ENCODE measurements around the gene ROBO2. TPM values are rescaled to one million over a fixed set of nuclear protein-coding genes. Genes with fewer than 3 reads are reported as not detected.

The ROBO2 gene
- total RNA-seq, 6 donors from 2014 or later, result 12.0 to 29.1 (median 14.0) TPM

DNA sequence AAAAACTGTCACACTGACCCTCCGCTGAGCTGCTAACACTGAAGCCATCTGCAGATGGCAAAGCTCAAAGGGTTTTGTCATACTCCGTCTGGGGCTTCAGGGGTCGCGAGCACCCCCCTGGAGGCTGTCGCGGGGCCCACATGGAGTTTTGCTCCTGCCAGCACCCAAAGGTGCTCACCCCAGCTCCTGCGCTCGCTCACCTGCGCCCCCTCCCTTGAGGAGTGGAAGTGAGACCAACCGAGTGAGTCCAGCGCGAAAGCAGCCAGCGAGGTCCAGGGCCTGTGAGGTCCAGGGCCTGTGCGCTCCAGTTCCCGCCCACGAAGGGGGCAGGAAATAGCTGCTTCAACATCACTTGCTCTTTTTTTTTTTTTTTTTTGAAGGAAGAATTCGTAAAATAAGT lies 208.5 kb downstream of the ROBO2 start:
- ATAC-seq (ENCODE audit: low FRiP score in 2 of 2), result no peak
- H3K27ac ChIP-seq, result no peak overlapping the region
- TF ChIP-seq POLR2AphosphoS5 (IDR thresholded peaks at IDR 0.05) (no peak), EP300 (IDR thresholded peaks at IDR 0.05) (no peak), POLR2A (IDR thresholded peaks at IDR 0.05) (no peak)
- TF ChIP-seq, protein P1, sequence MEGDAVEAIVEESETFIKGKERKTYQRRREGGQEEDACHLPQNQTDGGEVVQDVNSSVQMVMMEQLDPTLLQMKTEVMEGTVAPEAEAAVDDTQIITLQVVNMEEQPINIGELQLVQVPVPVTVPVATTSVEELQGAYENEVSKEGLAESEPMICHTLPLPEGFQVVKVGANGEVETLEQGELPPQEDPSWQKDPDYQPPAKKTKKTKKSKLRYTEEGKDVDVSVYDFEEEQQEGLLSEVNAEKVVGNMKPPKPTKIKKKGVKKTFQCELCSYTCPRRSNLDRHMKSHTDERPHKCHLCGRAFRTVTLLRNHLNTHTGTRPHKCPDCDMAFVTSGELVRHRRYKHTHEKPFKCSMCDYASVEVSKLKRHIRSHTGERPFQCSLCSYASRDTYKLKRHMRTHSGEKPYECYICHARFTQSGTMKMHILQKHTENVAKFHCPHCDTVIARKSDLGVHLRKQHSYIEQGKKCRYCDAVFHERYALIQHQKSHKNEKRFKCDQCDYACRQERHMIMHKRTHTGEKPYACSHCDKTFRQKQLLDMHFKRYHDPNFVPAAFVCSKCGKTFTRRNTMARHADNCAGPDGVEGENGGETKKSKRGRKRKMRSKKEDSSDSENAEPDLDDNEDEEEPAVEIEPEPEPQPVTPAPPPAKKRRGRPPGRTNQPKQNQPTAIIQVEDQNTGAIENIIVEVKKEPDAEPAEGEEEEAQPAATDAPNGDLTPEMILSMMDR (IDR thresholded peaks at IDR 0.05), result no peak

DNA sequence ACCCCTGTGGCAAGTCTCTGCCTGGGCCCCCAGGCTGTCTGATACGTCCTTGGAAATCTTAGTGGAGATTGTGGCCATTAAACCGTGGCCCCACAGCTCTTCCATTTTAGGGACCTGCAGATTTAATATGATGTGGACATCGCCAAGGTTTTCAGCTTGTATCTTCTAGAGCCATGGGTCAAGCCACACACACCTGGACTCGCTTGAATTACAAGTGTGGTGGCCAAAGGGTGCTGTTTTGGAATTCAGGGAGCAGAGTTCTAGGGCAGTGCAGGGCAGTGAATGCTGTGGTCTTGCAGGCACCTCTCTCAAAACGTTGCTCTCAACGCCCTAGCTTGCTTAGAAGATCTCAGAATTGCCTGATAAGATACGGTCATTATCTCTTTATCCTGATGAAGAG lies 211.2 kb downstream of the ROBO2 start:
- no peak for DNase-seq
- H3K4me3 ChIP-seq, result no peak overlapping the region
- H3K4me1 ChIP-seq, result no peaks in the 10 kb centered on the region
- H3K9me3 ChIP-seq, result no peaks in the 10 kb centered on the region
- TF ChIP-seq EP300 (IDR thresholded peaks at IDR 0.05), result no peak
- no peak for TF ChIP-seq POLR2AphosphoS5 (IDR thresholded peaks at IDR 0.05)
- TF ChIP-seq POLR2A (IDR thresholded peaks at IDR 0.05), result no peak
- TF ChIP-seq, protein P1 (IDR thresholded peaks at IDR 0.05), result no peak
- H3K36me3 ChIP-seq, result no peaks in the 10 kb centered on the region
- no peak overlapping the region for H3K27ac ChIP-seq
- no peaks in the 10 kb centered on the region for H3K27me3 ChIP-seq
- ATAC-seq (ENCODE audit: low FRiP score in 2 of 2), result no peak
- WGBS, 2 donors, result 83 to 85% methylated on average over 6 to 7 of the region's 7 CpGs

More for the DNA sequence above, 208.5 kb downstream of the ROBO2 start:
- Histone ChIP-seq H3K4me3 (no peak overlapping the region), H3K4me1 (no peaks in the 10 kb centered on the region), H3K27me3 (no peaks in the 10 kb centered on the region), H3K9me3 (no peaks in the 10 kb centered on the region), H3K36me3 (no peaks in the 10 kb centered on the region)
- WGBS, 2 donors, result 91% methylated on average over 15 to 17 of the region's 17 CpGs
- DNase-seq, result peak in 1 of 2 donors; percentile 68

DNA sequence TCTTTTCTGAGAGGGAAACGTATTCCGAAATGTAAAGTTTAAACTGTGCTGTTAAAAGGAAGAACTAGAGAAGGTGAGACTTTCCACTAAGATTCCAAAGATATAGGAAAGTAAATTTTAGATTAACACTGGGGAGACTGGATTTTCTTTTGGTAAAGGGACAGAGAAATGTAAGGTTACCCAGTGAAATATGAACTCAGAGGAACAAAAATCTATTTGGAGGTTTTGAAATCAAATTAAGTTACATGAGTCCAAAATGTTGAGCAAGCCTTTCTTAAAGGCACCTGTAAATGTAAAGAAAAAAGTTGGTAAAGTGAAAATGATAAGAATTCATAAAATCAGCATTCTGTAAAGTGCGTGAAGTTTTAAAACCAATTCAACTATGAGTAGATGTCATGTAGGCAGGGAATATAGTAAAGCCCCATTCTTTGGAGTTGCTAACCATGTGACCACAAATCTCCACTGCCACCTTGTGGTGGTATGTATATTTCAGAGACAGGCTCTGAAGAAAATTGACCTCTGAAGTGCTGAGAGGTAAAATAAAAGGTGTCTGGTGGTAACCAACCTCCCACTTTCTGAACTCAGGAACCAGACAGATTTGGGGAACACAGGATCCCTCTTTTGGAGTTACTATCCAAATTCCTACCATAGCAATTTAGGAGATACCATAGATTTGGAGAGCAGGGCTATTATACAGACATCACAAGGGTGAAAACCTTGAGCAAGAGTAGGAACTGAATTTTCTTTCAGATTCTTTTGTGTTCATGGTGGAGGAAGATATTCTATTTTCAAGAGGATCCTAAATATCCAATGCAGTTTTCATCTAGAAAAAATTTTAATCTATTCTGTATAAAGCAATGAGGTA lies 215.3 kb downstream of the ROBO2 start:
- WGBS, 2 donors, result 62 to 70% methylated on average over 3 of the region's 3 CpGs
- TF ChIP-seq POLR2A (IDR thresholded peaks at IDR 0.05) (no peak), POLR2AphosphoS5 (IDR thresholded peaks at IDR 0.05) (no peak), EP300 (IDR thresholded peaks at IDR 0.05) (no peak)
- TF ChIP-seq, protein P1 (IDR thresholded peaks at IDR 0.05), result peak; percentile 33 to 71 (median 54)
- peak in 1 of 2 donors; percentile 25 for DNase-seq
- no peaks in the 10 kb centered on the region for H3K9me3 ChIP-seq
- no peaks in the 10 kb centered on the region for H3K36me3 ChIP-seq
- H3K4me1 ChIP-seq, result no peaks in the 10 kb centered on the region
- no peak overlapping the region for H3K27ac ChIP-seq
- H3K4me3 ChIP-seq, result no peak overlapping the region
- ATAC-seq (ENCODE audit: low FRiP score in 2 of 2), result peak; percentile 63 to 77
- no peaks in the 10 kb centered on the region for H3K27me3 ChIP-seq

DNA sequence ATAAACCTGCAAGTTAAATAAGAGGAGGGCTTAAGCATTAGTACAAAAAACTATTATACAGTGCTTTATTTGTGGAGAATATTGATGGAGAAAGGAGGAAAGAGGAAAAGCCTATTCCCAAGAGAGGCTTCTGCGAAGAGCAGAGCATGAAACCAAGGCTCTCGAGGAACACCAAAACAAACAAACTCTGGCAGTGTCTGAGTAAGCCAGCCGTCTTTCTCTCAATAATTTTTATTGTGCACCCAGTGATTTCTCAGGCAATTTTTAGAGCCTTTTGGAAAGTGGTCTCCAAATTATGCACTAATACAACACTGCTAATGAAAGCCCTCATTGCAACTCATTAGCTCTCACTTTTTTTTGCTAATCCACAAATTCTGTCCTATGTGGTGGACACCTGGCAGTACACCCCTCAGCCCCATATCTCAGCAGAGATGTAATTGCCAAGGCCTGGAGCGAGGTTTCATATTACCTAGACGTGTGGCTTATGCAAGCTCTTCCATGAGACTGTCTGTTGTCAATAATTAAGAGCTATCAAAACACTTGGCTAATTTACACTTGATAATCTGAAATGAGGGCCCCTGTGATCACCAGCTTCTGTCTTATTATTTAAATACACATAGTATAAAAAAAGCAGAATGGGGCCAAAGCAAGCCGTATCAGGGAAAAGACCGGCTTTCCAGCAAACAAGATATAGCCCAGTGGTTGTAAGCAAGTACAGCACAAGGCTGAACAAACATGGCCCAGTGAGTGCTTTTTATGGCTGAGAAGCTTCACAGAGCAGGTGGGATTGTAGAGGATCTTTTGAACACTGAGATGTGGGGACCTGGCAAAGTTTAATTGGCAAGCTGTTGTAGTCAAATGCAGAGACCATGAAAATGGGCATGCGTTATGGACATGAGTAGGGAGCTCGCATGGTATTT lies 216.9 kb downstream of the ROBO2 start:
- TF ChIP-seq, protein P1 (IDR thresholded peaks at IDR 0.05), result no peak
- TF ChIP-seq POLR2A (IDR thresholded peaks at IDR 0.05) (no peak), EP300 (IDR thresholded peaks at IDR 0.05) (no peak), POLR2AphosphoS5 (IDR thresholded peaks at IDR 0.05) (no peak)
- no peak overlapping the region for H3K27ac ChIP-seq
- no peak overlapping the region for H3K4me3 ChIP-seq
- ATAC-seq (ENCODE audit: low FRiP score in 2 of 2) (no peak), DNase-seq (no peak)
- no peaks in the 10 kb centered on the region for H3K4me1 ChIP-seq
- H3K9me3 ChIP-seq, result no peaks in the 10 kb centered on the region
- no peaks in the 10 kb centered on the region for H3K27me3 ChIP-seq
- no peaks in the 10 kb centered on the region for H3K36me3 ChIP-seq
- 69 to 72% methylated on average over 9 of the region's 9 CpGs for WGBS, 2 donors
